ENCODE data around the gene RAPGEF4.

The RAPGEF4 gene

GRCh38 chr2:172821370-172822338 lies 86.0 kb downstream of the RAPGEF4 start:
- no peak for DNase-seq (ENCODE audit: low read depth in 1 of 2, low spot score in 1 of 2)

GRCh38 chr2:172822585-172822984 lies 86.9 kb downstream of the RAPGEF4 start:
- DNase-seq (ENCODE audit: low read depth in 1 of 2, low spot score in 1 of 2): no peak

DNA sequence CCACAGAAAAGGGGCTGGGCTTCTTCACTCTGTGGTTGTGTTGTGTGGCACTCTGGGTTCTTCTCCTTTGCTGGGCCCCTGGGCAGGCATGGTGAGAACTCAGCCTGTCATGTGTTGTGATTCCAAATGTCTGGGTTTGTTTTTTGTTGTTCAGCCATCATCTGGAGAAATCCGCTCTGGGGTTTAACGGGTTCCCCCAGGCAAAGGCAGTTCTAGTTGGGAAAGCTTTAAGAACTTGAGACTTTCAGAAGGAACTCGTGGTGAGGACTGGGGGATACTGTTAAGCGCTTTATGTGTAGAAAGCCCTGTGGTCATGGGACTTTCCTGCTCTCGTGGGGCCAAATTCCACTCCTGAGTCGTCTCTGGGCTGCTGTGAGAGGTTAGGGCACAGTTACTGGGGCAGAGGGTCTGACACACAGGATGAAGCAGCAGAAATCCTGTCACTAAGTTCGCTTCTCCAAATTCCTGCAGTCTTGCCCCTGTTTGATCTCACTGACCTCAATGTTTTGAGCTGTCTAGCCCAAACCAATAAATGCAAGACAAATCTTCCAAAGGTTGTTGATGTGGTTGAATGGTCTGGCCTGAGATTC lies 87.7 kb downstream of the RAPGEF4 start:
- no peak for DNase-seq (ENCODE audit: low read depth in 1 of 2, low spot score in 1 of 2)

GRCh38 chr2:172826522-172826921 lies 90.9 kb downstream of the RAPGEF4 start:
- DNase-seq (ENCODE audit: low read depth in 1 of 2, low spot score in 1 of 2): no peak

GRCh38 chr2:172829229-172829628 lies 93.6 kb downstream of the RAPGEF4 start:
- no peak for DNase-seq (ENCODE audit: low read depth in 1 of 2, low spot score in 1 of 2)

GRCh38 chr2:172830482-172830881 lies 94.8 kb downstream of the RAPGEF4 start:
- DNase-seq (ENCODE audit: low read depth in 1 of 2, low spot score in 1 of 2): no peak

DNA sequence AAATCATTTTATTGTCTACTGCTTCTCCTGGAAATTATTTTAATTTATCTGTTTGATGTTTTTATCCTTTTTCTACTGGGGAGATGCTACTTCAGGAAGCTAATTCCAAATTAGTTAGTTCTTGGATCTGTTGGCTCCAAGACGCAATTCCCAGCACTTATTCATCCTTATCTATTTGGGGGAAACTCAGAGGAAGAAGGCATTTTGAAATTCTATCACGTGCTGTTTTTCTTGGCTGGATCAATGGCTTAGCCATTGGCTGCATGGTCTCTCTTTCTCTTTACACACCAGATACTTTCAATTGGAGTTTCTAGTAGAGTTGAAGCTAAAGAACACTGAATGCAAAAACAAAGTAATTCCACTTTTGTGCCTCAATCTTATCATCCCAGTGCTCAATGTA lies 98.3 kb downstream of the RAPGEF4 start:
- no peak for DNase-seq (ENCODE audit: low read depth in 1 of 2, low spot score in 1 of 2)

- DNase-seq (ENCODE audit: low read depth in 1 of 2, low spot score in 1 of 2): no peak
Measured at GRCh38 chr2:172834881-172835280, 99.2 kb downstream of the RAPGEF4 start.

GRCh38 chr2:172836347-172836821 lies 100.7 kb downstream of the RAPGEF4 start:
- DNase-seq (ENCODE audit: low read depth in 1 of 2, low spot score in 1 of 2): no peak

DNA sequence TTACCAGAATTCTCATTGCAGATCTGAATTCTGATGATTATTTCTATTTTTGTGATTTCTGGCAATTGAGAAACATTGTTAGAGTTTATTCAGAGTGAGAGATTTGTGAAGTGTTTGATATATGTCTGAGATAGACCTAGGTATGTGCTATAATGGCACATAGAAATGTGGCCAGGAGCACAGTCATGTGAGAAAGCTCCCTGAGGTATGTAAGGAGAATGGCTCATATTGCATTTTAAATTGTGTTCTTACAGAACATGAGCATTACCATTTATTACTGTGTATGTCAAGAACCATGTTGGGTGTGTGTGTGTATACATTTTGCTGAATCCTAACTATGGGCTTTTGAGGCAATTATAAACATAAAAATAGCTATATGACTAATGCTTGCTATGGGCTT lies 101.2 kb downstream of the RAPGEF4 start:
- DNase-seq (ENCODE audit: low read depth in 1 of 2, low spot score in 1 of 2): no peak

DNA sequence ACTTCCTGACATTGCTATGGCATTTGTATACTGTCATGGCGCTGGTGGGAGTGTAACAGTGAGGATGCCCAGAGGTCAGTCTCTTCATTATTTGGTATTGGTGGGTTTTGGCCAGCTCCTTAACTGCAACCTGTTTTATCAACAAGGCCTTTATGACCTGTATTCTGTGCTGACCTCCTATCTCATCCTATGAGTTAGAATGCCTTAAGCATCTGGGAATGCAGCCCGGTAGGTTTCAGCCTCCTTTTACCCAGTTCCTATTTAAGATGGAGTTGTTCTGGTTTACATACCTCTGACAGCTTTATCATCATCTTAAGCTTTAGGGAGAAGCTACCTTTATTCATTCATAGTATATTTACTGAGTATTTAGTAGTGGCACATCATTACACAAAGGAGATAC lies 103.8 kb downstream of the RAPGEF4 start:
- no peak for DNase-seq (ENCODE audit: low read depth in 1 of 2, low spot score in 1 of 2)

DNA sequence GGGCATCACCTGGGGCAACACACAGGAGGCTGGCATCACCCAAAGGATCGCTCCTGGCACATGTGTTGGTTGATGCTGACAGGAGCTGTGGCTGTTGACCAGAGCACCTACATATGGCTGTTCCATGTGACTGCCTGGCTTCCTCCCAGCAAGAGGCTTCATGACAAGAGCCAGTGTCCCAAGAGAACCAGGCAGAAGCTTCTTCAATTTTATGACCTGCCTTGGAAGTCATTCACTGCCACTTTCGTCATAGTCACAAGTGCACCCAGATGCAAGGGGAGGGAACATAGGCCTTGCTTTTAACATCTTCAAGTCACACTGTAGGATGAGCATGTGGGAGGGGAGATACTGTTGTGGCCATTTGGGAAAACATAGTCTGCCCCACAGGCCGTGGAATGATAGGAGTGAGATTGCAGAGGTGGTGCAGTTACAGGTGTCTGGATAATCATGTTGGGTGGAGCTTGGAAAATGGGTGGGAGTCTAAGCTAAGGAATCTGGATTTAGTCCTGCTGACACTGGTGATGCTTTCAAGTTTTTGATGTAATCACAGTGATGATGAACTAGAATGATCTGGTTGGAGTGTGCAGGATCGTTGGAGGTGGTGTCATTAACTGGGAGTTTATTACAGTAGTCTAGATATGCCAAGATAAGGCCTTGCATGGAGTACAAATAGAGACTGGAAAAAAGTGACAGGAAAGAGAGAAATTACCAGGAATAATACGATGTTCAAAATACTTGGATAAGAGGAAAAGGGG lies 107.0 kb downstream of the RAPGEF4 start:
- DNase-seq (ENCODE audit: low read depth in 1 of 2, low spot score in 1 of 2): no peak

- DNase-seq (ENCODE audit: low read depth in 1 of 2, low spot score in 1 of 2): no peak
Measured at GRCh38 chr2:172843266-172843582, 107.6 kb downstream of the RAPGEF4 start.

GRCh38 chr2:172843902-172844715 lies 108.5 kb downstream of the RAPGEF4 start:
- no peak for DNase-seq (ENCODE audit: low read depth in 1 of 2, low spot score in 1 of 2)

GRCh38 chr2:172845028-172845630 lies 109.5 kb downstream of the RAPGEF4 start:
- DNase-seq (ENCODE audit: low read depth in 1 of 2, low spot score in 1 of 2): no peak

- DNase-seq (ENCODE audit: low read depth in 1 of 2, low spot score in 1 of 2): no peak
Measured at GRCh38 chr2:172846551-172846950, 110.9 kb downstream of the RAPGEF4 start.

DNA sequence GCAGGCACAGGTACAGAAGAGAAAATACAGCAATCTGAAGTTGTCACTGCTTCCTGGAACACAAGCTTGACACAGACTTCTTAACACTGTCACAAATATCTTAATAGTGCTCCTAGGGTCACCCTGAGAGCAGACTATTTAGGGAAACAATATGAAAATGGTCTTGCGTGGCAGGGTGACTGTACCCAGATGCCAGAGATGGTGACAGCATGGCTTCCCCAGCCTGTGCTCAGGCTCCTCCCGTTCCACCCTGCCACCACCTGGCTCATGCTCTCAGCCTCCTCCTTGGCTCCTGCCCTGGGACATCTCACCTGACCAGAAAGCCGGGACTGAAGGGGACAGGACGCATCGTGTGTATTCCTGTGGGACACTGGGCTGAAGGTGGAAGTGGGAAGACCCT lies 111.5 kb downstream of the RAPGEF4 start:
- DNase-seq (ENCODE audit: low read depth in 1 of 2, low spot score in 1 of 2): no peak

DNA sequence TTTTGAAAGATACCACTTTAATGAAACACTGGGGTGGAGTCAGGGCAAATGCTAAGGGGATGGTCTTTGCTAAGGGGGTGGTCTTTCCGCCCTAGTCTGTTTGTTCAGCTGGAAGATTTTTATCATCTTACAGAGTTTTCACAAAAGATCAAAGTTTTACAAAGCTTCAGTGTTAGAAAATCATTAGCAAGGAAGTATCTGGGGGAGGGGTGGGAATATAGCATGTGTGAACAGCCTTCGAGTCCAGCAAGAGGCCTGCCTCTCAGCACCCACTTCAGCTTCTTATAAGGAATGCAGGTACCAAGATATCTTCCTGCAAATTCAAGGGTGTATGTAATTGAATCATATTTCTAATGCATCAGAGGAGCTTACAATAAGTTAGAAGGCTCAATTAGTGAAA lies 112.9 kb downstream of the RAPGEF4 start:
- no peak for DNase-seq (ENCODE audit: low read depth in 1 of 2, low spot score in 1 of 2)

- DNase-seq (ENCODE audit: low read depth in 1 of 2, low spot score in 1 of 2): no peak
Measured at GRCh38 chr2:172849519-172850217, 114.0 kb downstream of the RAPGEF4 start.

- no peak for DNase-seq (ENCODE audit: low read depth in 1 of 2, low spot score in 1 of 2)
Measured at GRCh38 chr2:172855588-172855987, 119.9 kb downstream of the RAPGEF4 start.
